GM12878 (cell line): Measurements from ENCODE around the gene VPS26A. TPM values are rescaled to one million over a fixed set of nuclear protein-coding genes. Genes with fewer than 3 reads are reported as not detected.
A peak's percentile ranks its signal among the peaks of the same experiment; 100 is the strongest.

Experiments
- CREM ChIP-seq: IDR thresholded peaks from 2 replicates; pipeline ENCODE4 v1.6.1; 2014; ENCODE audit warnings: antibody characterized with exemption, low read depth
- EP300 ChIP-seq, 2 experiments: fragments of 150-350 bp in 1 of 2; IDR thresholded peaks; 2 replicates each; pipeline ENCODE4 v1.6.1; 2011 to 2012; ENCODE audit warnings: low read depth in 2 of 2, low read length in 2 of 2, borderline replicate concordance in 1 of 2, improper control_type of control experiment in 1 of 2, inconsistent platforms in 1 of 2; ENCODE audit not compliant: control insufficient read depth in 1 of 2
- HDGF ChIP-seq: fragments of 450-650 bp; IDR thresholded peaks from 2 replicates; pipeline ENCODE4 v1.6.1; 2016; ENCODE audit warnings: antibody characterized with exemption
- IRF3 ChIP-seq: fragments of 450-650 bp; IDR thresholded peaks from 2 replicates; pipeline ENCODE4 v1.6.1; 2014; ENCODE audit warnings: mild to moderate bottlenecking
- KAT2A ChIP-seq: conservative IDR thresholded peaks from 2 replicates; pipeline ENCODE4 v1.6.1; 2011; ENCODE audit warnings: low read depth, low read length; ENCODE audit not compliant: control insufficient read depth
- MYC ChIP-seq: IDR thresholded peaks from 2 replicates; pipeline ENCODE4 v1.6.1; 2011; ENCODE audit warnings: mild to moderate bottlenecking, low read length, moderate library complexity, inconsistent platforms; ENCODE audit not compliant: insufficient read depth, insufficient replicate concordance, insufficient read length, severe bottlenecking
- NBN ChIP-seq: fragments of 450-650 bp; IDR thresholded peaks from 2 replicates; pipeline ENCODE4 v1.6.1; 2016
- NFIC ChIP-seq: IDR thresholded peaks from 2 replicates; pipeline ENCODE4 v1.6.1; 2012; ENCODE audit warnings: low read depth, mild to moderate bottlenecking, inconsistent platforms, low read length, moderate library complexity
- NR2C1 ChIP-seq: fragments of 450-650 bp; IDR thresholded peaks from 2 replicates; pipeline ENCODE4 v1.6.1; 2017; ENCODE audit warnings: antibody characterized with exemption, mild to moderate bottlenecking, moderate library complexity
- POLR2AphosphoS2 ChIP-seq: IDR thresholded peaks from 2 replicates; pipeline ENCODE4 v1.6.1; 2011; ENCODE audit warnings: low read depth, mild to moderate bottlenecking, low read length, improper control_type of control experiment, moderate library complexity
- RAD21 ChIP-seq: IDR thresholded peaks from 2 replicates; pipeline ENCODE4 v1.6.1; 2011; ENCODE audit warnings: mild to moderate bottlenecking, low read depth, low read length, moderate library complexity; ENCODE audit not compliant: insufficient read depth
- USF1 ChIP-seq: IDR thresholded peaks from 2 replicates; pipeline ENCODE4 v1.6.1; 2011; ENCODE audit warnings: borderline replicate concordance, low read depth, mild to moderate bottlenecking, moderate library complexity, mixed read lengths, low read length; ENCODE audit not compliant: insufficient read depth; ENCODE audit errors: extremely low read length
- ZBTB11 ChIP-seq: fragments of 450-650 bp; formaldehyde crosslinking; IDR thresholded peaks from 2 replicates; pipeline ENCODE4 v1.5.0; 2022; ENCODE audit warnings: mild to moderate bottlenecking, missing genetic modification characterization
- polyA plus RNA-seq, 11 experiments: library from polyadenylated mRNA; depleted of rRNA in 4 of 11; unstranded in 6 of 11; stranded (reverse) in 5 of 11; fragments of >200 nt; fragmentation: Nextera tagmentation in 4 of 11; fragmentation: Illumina TruSeq in 1 of 11; extraction: Ambion mirVana in 4 of 11; extraction: Trizol in 1 of 11; gene quantifications; 1 replicate in 1 of 11; 2 replicates in 10 of 11; pipeline versions ENCODE4 v1.2.1 to v1.2.3, GENCODE V29; 2011 to 2016; ENCODE audit warnings: inconsistent platforms in 2 of 11, missing spikeins in 2 of 11, low read depth in 1 of 11
- total RNA-seq, 4 experiments: library from RNA; depleted of rRNA in 3 of 4; stranded (reverse); fragments of >200 nt in 3 of 4; fragmentation: Illumina TruSeq in 1 of 4; extraction: Trizol in 1 of 4; gene quantifications; 2 replicates each; pipeline versions ENCODE4 v1.2.1 to v1.2.3, GENCODE V29; 2013 to 2021
- TF ChIP-seq, protein P1 (sequence below): fragments of 450-650 bp; IDR thresholded peaks from 2 replicates; pipeline ENCODE4 v1.6.1; 2017; ENCODE audit warnings: mild to moderate bottlenecking, low read depth, inconsistent platforms; ENCODE audit not compliant: poor library complexity, severe bottlenecking
- TF ChIP-seq, protein P2 (sequence below): fragments of 450-650 bp; IDR thresholded peaks from 2 replicates; pipeline ENCODE4 v1.6.1; 2017; ENCODE audit warnings: mild to moderate bottlenecking

The VPS26A gene
- total and polyA plus RNA-seq, 10 of the 15 experiments (the other 5 are each of a cell fraction or from before 2014, with no cell fraction given): 16.8 to 72.3 (median 26.8) TPM

DNA sequence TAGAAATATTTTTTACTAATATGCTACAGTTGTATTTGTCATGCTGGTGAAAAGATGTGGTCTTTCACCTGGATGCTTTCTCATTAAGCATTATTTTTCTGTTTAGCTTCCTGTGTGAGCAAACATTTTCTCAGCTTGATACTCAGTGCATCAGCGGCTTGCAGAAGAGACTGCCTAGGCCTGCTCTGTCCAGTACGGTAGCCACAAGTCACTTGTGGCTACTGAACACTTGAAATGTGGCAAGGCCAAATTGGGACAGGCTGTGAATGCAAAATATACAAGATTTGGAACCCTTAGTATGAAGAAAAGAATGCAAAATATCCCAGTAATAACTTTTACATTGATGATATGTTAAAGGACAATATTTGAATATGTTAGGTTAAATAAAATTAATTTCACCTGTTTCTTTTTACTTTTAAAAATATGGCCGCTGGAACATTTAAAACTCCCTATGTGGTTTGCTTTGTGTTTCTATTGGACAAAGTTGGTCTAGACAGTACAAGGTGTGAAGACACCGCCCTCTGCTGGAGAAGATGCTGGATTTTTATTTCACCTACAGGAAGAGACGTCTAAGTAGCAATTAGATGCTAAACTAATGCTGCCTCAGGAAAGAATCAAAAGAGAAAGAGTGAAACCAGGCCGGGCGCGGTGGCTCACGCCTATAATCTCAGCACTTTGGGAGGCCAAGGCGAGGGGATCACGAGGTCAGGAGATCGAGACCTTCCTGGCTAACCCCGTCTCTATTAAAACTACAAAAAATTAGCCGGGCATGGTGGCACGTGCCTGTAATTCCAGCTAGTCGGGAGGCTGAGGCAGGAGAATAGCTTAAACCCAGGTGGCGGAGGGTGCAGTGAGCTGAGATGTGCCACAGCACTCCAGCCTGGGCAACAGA lies 30.8 kb upstream of the VPS26A start (continued):
- TF ChIP-seq, protein P1, sequence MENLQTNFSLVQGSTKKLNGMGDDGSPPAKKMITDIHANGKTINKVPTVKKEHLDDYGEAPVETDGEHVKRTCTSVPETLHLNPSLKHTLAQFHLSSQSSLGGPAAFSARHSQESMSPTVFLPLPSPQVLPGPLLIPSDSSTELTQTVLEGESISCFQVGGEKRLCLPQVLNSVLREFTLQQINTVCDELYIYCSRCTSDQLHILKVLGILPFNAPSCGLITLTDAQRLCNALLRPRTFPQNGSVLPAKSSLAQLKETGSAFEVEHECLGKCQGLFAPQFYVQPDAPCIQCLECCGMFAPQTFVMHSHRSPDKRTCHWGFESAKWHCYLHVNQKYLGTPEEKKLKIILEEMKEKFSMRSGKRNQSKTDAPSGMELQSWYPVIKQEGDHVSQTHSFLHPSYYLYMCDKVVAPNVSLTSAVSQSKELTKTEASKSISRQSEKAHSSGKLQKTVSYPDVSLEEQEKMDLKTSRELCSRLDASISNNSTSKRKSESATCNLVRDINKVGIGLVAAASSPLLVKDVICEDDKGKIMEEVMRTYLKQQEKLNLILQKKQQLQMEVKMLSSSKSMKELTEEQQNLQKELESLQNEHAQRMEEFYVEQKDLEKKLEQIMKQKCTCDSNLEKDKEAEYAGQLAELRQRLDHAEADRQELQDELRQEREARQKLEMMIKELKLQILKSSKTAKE: peak; percentile 93
- no peak for TF ChIP-seq ZBTB11 (CRISPR knock-in tag)
- TF ChIP-seq NR2C1: no peak
- TF ChIP-seq, protein P2, sequence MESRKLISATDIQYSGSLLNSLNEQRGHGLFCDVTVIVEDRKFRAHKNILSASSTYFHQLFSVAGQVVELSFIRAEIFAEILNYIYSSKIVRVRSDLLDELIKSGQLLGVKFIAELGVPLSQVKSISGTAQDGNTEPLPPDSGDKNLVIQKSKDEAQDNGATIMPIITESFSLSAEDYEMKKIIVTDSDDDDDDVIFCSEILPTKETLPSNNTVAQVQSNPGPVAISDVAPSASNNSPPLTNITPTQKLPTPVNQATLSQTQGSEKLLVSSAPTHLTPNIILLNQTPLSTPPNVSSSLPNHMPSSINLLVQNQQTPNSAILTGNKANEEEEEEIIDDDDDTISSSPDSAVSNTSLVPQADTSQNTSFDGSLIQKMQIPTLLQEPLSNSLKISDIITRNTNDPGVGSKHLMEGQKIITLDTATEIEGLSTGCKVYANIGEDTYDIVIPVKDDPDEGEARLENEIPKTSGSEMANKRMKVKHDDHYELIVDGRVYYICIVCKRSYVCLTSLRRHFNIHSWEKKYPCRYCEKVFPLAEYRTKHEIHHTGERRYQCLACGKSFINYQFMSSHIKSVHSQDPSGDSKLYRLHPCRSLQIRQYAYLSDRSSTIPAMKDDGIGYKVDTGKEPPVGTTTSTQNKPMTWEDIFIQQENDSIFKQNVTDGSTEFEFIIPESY: 0 out of 2 replicates have a peak, but pooled peaks have one; percentile 26
- TF ChIP-seq USF1: no peak
- TF ChIP-seq CREM: no peak
- peak; percentile 21; the same call in 1 of the 2 replicates for TF ChIP-seq POLR2AphosphoS2
- TF ChIP-seq IRF3: no peak
- TF ChIP-seq NFIC: 0 out of 2 replicates have a peak, but pooled peaks have one; percentile 16
- TF ChIP-seq RAD21: peak; percentile 94
- 0 out of 2 replicates have a peak, but pooled peaks have one; percentile 37 for TF ChIP-seq HDGF
- 0 out of 2 replicates have a peak, but pooled peaks have one; percentile 38 for TF ChIP-seq NBN
- TF ChIP-seq EP300 (IDR thresholded peaks at IDR 0.05; ENCODE audit: borderline replicate concordance in 1 of 2, control insufficient read depth in 1 of 2, low read depth in 2 of 2, low read length in 2 of 2): no peak
- no peak for TF ChIP-seq KAT2A
- TF ChIP-seq MYC: no peak
